Muscle layer of colon (tissue), 2 donors: ENCODE data around the gene BCAP29.
"Not testable (repeated sequence)": the region's sequence is repeated elsewhere in the genome, so short reads cannot be mapped to it uniquely, and the experiment has no call there.

ENCODE experiments used
- H3K27ac ChIP-seq: one replicate; pipeline ENCODE4 v1.7.0; 2013; ENCODE audit warnings: low read depth, mild to moderate bottlenecking, low read length, moderate library complexity
- H3K27me3 ChIP-seq, 2 donors: one replicate each; pipeline ENCODE4 v1.7.0; 2013; ENCODE audit warnings: low read length in 2 of 2, mild to moderate bottlenecking in 2 of 2; ENCODE audit not compliant: insufficient read depth in 2 of 2, control insufficient read depth in 1 of 2
- H3K36me3 ChIP-seq: one replicate; pipeline ENCODE4 v1.7.0; 2013; ENCODE audit warnings: mild to moderate bottlenecking, low read length; ENCODE audit not compliant: insufficient read depth
- H3K4me1 ChIP-seq: one replicate; pipeline ENCODE4 v1.7.0; 2013; ENCODE audit warnings: mild to moderate bottlenecking, low read length; ENCODE audit not compliant: insufficient read depth
- H3K4me3 ChIP-seq, 2 donors: one replicate each; pipeline ENCODE4 v1.7.0; 2013; ENCODE audit warnings: low read length in 2 of 2, low read depth in 1 of 2, mild to moderate bottlenecking in 1 of 2, moderate library complexity in 1 of 2
- H3K9ac ChIP-seq: one replicate; pipeline ENCODE4 v1.7.0; 2013; ENCODE audit warnings: low read length
- H3K9me3 ChIP-seq: one replicate; pipeline ENCODE4 v1.7.0; 2013; ENCODE audit warnings: mild to moderate bottlenecking, low read length
- donor health status: abdominal sarcoma.
- donor health status: Adenocarcinoma of cecum.

Gene BCAP29

DNA sequence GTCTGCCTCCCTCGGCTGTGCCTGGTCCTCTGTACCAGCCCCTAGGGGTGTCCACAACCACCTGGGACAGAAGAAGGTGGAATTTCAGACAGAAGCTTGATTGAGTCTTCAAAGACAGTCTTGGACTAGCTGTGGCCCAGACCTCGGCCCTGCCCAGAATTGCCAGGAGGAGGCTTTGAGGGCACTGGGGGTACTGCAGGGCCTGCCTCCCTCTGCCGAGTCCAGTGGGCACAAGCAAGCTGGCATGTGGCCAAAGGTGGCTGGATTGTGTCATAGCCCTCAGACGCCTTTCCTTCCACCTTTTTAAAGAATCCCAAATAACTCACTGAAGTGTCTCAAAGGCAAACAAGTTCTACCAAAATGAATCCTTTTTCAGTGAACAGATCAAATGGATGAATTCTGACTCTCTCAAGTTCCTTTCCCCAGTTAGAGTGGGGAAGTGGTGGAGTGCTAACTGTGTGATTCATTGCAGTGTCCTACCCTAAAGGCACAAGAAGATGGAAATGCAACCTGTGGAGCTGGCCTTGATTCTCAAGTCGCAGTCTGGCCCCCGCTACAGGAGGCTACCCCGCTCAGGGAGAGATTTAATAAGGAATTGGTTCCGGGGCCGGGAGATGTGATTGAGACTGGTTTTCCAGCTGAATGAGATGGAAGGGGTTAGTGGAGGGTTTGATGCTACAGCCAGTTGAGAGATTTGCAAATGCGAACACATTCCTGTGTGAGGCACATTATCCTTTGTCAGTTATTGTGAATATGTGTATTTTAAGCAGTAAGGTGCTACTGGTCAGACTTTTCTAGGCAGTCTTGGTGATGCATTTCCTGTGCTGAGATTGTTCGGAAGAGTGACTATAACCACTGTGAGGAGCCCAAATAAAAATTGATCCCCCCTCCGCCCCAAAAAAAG lies 51.8 kb downstream of the BCAP29 start:
- Histone ChIP-seq H3K27me3 (no peaks in the 10 kb centered on the region), H3K9ac (no peak overlapping the region), H3K9me3 (no peaks in the 10 kb centered on the region), H3K4me1 (no peaks in the 10 kb centered on the region), H3K36me3 (no peaks in the 10 kb centered on the region), H3K27ac (no peak overlapping the region), H3K4me3 (no peak overlapping the region)

- no peak overlapping the region for H3K4me3 ChIP-seq
- H3K9ac ChIP-seq = no peak overlapping the region
- no peaks in the 10 kb centered on the region for H3K9me3 ChIP-seq
- H3K27ac ChIP-seq = no peak overlapping the region
- H3K36me3 ChIP-seq = no peaks in the 10 kb centered on the region
- no peaks in the 10 kb centered on the region for H3K4me1 ChIP-seq
- H3K27me3 ChIP-seq = no peaks in the 10 kb centered on the region
Measured at GRCh38 chr7:107632492-107632865, 52.4 kb downstream of the BCAP29 start.

GRCh38 chr7:107638594-107638993 lies 58.5 kb downstream of the BCAP29 start:
- no peaks in the 10 kb centered on the region for H3K9me3 ChIP-seq
- H3K27ac ChIP-seq = no peak overlapping the region
- H3K4me3 ChIP-seq = no peak overlapping the region
- H3K36me3 ChIP-seq = no peaks in the 10 kb centered on the region
- H3K4me1 ChIP-seq = no peaks in the 10 kb centered on the region
- no peaks in the 10 kb centered on the region for H3K27me3 ChIP-seq
- no peak overlapping the region for H3K9ac ChIP-seq

DNA sequence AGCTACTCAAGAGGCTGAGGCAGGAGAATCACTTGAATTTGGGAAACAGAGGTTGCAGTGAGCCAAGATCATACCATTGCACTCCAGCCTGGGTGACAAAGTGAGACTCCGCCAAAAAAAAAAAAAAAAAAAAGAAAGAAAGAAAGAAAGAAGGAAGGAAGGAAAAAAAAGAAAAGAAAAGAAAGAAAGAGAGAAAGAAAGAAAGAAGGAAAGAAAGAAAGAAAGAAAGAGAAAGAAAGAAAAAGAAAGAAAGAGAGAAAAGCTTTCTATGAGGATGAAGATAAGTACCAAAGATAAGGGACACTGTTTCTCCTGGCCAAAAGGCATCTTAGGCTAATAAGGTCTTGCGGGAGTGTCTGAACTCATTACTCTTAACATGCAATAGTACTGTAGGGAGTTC lies 59.0 kb downstream of the BCAP29 start:
- not testable (repeated sequence) for H3K27me3 ChIP-seq, H3K27ac ChIP-seq, H3K9me3 ChIP-seq, H3K4me1 ChIP-seq, H3K4me3 ChIP-seq, H3K9ac ChIP-seq, H3K36me3 ChIP-seq

DNA sequence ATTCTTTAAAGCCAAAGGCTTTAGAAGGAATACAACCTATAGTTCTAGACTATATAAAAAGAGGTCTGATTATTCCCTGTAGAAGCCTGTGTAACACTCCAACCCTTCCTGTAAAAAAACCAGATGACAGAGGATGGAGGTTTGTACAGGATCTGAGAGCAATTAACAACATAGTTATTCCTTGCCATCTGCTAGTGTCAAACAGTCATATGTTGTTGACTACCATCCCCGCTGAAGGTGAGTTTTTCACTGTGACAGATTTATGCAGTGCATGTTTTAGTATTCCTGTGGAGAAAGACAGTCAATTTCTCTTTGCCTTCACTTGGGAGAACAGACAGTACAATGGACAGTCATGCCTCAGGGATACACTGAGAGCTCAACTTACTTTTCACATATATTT lies 61.6 kb downstream of the BCAP29 start:
- Histone ChIP-seq H3K4me3 (no peak overlapping the region), H3K4me1 (no peaks in the 10 kb centered on the region), H3K27me3 (no peaks in the 10 kb centered on the region), H3K9me3 (no peaks in the 10 kb centered on the region), H3K36me3 (no peaks in the 10 kb centered on the region), H3K9ac (no peak overlapping the region), H3K27ac (no peak overlapping the region)

DNA sequence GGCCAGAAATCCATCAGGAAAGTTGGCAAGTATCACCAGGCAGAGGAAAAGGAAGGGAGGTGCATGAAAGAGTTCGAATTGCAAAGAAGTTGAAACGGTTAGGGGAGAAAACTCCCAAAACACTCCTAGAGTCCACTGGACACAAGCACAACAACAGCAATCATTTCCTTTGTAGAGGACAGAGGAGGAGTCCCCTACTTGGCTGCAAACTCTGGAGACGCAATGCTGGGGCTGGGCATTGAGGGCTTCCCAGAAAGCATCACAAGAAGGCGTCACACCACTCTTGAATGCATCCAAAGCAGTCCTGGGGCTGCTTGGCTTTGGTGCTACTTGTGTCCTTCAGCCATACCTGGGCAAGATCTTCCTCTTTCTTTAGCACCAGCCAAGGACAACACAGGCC lies 62.5 kb downstream of the BCAP29 start:
- Histone ChIP-seq H3K27me3 (no peaks in the 10 kb centered on the region), H3K4me1 (no peaks in the 10 kb centered on the region)

DNA sequence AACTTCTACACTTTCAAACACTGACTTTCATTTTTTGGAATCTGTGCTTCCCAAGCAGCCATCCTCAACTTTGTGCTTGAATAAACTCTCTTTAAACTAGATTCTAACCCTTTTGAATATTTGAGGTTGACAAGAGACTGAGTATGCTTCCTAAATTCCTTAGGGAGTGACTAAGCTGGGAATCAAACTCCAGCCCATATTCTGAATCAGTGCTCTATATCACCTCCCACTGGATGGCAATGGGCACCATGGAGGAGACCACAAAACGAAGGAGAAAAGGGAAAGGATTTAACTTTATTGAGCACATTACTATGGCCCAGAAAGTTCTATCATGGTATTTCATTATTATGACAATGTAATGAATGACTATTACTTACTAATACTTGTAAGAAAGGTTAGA lies 63.4 kb downstream of the BCAP29 start:
- no peaks in the 10 kb centered on the region for H3K36me3 ChIP-seq
- no peak overlapping the region for H3K27ac ChIP-seq
- no peak overlapping the region for H3K4me3 ChIP-seq
- H3K4me1 ChIP-seq = no peaks in the 10 kb centered on the region
- H3K27me3 ChIP-seq = no peaks in the 10 kb centered on the region
- H3K9ac ChIP-seq = no peak overlapping the region
- H3K9me3 ChIP-seq = no peaks in the 10 kb centered on the region

More for the DNA sequence above, 62.5 kb downstream of the BCAP29 start:
- no peaks in the 10 kb centered on the region for H3K36me3 ChIP-seq
- no peaks in the 10 kb centered on the region for H3K9me3 ChIP-seq
- no peak overlapping the region for H3K27ac ChIP-seq
- no peak overlapping the region for H3K4me3 ChIP-seq
- H3K9ac ChIP-seq = no peak overlapping the region

DNA sequence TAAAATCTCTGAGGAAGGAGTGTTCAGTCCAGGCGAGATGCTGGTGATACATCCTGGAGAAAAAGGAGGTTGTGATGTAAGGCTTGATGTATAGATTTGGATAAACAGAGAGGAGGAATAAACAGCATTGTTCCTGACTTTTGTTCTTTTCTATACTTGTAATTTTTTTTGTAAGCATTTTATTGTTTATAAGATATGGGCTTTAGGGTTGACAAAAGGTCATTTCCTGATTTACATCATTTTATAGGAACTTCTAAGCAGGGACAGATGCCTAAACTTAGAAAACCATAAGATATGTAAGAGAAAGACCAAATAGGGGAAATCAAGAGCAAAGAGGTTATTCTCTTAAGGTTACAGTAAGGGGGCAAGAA lies 63.9 kb downstream of the BCAP29 start:
- H3K36me3 ChIP-seq = no peaks in the 10 kb centered on the region
- H3K4me1 ChIP-seq = no peaks in the 10 kb centered on the region
- H3K27me3 ChIP-seq = no peaks in the 10 kb centered on the region
- H3K9ac ChIP-seq = no peak overlapping the region
- H3K4me3 ChIP-seq = no peak overlapping the region
- no peak overlapping the region for H3K27ac ChIP-seq
- H3K9me3 ChIP-seq = no peaks in the 10 kb centered on the region

- no peaks in the 10 kb centered on the region for H3K9me3 ChIP-seq
- no peak overlapping the region for H3K9ac ChIP-seq
- H3K27me3 ChIP-seq = no peaks in the 10 kb centered on the region
- H3K27ac ChIP-seq = no peak overlapping the region
- no peaks in the 10 kb centered on the region for H3K36me3 ChIP-seq
- H3K4me3 ChIP-seq = no peak overlapping the region
- H3K4me1 ChIP-seq = no peaks in the 10 kb centered on the region
Measured at GRCh38 chr7:107644309-107644974, 64.4 kb downstream of the BCAP29 start.

- Histone ChIP-seq H3K27ac (no peak overlapping the region), H3K36me3 (no peaks in the 10 kb centered on the region), H3K9me3 (no peaks in the 10 kb centered on the region), H3K4me1 (no peaks in the 10 kb centered on the region), H3K27me3 (no peaks in the 10 kb centered on the region), H3K9ac (no peak overlapping the region), H3K4me3 (no peak overlapping the region)
Measured at GRCh38 chr7:107652642-107653041, 72.6 kb downstream of the BCAP29 start.

- Histone ChIP-seq H3K9ac (no peak overlapping the region), H3K27me3 (peaks cover 13 to 30% of the 10 kb centered on the region in 2 donors), H3K4me1 (peaks cover 4% of the 10 kb centered on the region), H3K9me3 (no peaks in the 10 kb centered on the region), H3K36me3 (no peaks in the 10 kb centered on the region), H3K27ac (no peak overlapping the region), H3K4me3 (no peak overlapping the region)
Measured at GRCh38 chr7:107658467-107658866, 78.4 kb downstream of the BCAP29 start.

GRCh38 chr7:107659666-107660065 lies 79.6 kb downstream of the BCAP29 start:
- peaks cover 13 to 30% of the 10 kb centered on the region in 2 donors for H3K27me3 ChIP-seq
- no peak overlapping the region for H3K9ac ChIP-seq
- no peaks in the 10 kb centered on the region for H3K9me3 ChIP-seq
- no peak overlapping the region for H3K27ac ChIP-seq
- peaks cover 4% of the 10 kb centered on the region for H3K4me1 ChIP-seq
- H3K4me3 ChIP-seq = no peak overlapping the region
- no peaks in the 10 kb centered on the region for H3K36me3 ChIP-seq
